RWPE1 (cell line): ENCODE measurements around the gene DNAH10.

Experiments
- CTCF ChIA-PET: fragments of 350-600 bp; sonication (Branson Sonifier 250); formaldehyde crosslinking; extraction: SDS; loops from one replicate; lab custom pipeline; 2021; lab: Yijun Ruan, JAX
- POLR2A ChIA-PET: fragments of 400-600 bp; formaldehyde crosslinking; extraction: SDS; loops from one replicate; lab custom pipeline; 2020; ENCODE audit warnings: antibody characterized with exemption; ENCODE audit not compliant: low non-redundant PET; lab: Yijun Ruan, JAX
- DNase-seq: peaks from one replicate; pipeline ENCODE4 v3.0.0; 2012; ENCODE audit warnings: low spot score
- H3K27ac ChIP-seq: fragments of 450-650 bp; 2 replicates; pipeline ENCODE4 v1.5.1; 2017
- TF ChIP-seq, protein P1 (sequence below): fragments of 450-650 bp; conservative IDR thresholded peaks from 2 replicates; pipeline ENCODE4 v1.5.1; 2017; ENCODE audit warnings: low read depth, mild to moderate bottlenecking

Gene DNAH10

DNA sequence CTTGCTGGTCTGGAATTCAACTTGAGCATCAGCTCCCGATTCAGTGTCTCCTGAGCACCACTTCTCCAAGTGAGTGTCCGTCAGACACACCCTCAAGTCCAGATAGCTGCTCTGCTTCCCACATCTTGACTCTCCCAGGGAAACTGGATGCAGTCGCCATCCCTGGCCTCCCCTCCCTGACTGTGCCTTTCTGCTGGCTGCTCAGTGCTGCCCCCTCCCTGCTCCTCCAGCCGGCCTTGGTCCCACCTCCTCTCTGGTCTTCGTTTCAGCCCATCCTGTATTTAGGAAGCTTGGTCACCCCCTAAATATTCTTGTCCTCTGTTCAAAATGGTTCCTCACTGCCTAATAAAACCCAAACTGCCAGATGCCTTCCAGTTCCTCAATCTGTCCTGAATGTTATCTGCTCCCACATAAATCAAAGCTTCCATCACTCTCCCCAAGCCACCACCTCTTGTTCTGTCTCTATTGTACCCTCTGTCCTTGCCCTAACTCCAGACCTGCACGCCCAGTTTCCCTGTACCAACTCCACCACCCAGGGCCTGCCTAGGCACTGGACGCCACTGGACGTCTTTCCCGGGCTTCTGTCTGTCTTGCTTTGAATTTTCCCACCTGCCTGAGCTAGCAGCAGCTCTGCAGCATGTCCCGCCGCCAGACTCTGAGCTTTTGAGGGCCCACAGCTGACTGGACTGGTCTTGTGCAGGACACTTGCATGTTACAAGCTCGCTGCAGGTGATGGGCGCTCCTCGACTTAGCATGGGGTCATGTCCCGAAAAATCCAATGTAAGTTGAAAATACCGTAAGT, 176.8 kb downstream of the DNAH10 start:
- no peak for DNase-seq
- ChIA-PET CTCF (interaction anchor here (0.5 to 0.7 kb wide), 3 partner anchors 21 to 166 kb away, joined by 3 to 5 read pairs (median 4); no protein-coding TSS in a partner anchor), POLR2A (no interaction called here)
- no peak overlapping the region for H3K27ac ChIP-seq
- TF ChIP-seq, protein P1, sequence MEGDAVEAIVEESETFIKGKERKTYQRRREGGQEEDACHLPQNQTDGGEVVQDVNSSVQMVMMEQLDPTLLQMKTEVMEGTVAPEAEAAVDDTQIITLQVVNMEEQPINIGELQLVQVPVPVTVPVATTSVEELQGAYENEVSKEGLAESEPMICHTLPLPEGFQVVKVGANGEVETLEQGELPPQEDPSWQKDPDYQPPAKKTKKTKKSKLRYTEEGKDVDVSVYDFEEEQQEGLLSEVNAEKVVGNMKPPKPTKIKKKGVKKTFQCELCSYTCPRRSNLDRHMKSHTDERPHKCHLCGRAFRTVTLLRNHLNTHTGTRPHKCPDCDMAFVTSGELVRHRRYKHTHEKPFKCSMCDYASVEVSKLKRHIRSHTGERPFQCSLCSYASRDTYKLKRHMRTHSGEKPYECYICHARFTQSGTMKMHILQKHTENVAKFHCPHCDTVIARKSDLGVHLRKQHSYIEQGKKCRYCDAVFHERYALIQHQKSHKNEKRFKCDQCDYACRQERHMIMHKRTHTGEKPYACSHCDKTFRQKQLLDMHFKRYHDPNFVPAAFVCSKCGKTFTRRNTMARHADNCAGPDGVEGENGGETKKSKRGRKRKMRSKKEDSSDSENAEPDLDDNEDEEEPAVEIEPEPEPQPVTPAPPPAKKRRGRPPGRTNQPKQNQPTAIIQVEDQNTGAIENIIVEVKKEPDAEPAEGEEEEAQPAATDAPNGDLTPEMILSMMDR: no peak

DNA sequence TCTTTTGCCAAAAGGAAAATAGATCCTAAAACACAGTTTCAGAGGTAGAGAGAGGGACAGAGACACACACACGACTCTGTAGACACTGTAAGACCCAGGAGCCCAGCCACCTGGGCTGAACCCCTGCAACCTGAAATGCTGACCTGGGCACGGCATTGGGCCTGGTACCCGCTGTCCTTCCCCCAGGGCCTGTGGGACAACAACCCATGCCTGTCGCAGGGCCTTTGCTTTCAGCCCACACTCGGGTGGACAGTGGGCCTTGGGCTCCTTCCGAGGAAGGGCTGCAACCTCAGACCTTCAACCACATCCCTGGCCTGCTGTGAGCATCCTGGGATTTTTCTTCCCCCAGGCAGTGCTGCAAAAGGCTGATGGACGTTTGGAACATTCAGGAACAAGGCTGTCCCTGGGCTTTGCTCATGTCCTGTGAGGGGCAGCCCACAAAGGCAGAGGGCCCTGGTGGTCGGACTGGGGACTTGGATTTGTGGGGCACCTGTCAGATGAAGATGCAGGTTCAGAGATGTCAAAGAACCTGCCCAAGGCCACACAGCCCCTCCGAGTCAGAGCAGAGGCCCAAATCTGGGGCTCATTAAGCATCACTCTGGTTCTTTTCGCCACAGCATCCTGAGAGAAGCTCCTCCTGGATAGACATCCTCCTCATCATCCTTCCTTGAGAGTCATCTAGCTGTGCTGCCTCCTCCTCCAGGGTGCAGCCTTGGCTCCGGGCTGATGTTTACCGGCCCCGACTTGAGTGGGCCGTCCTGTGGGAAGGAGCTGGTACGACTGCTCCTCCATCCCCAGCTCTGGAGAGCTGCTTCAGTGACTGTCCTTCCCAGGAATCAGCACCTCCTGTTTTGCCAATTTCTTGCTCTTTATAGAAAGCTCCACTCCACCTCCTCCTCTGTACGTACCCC, 177.9 kb downstream of the DNAH10 start:
- H3K27ac ChIP-seq: no peak overlapping the region
- ChIA-PET POLR2A (no interaction called here), CTCF (interaction anchor here (0.6 to 0.7 kb wide), 2 partner anchors 20 to 165 kb away, joined by 4 to 5 read pairs; no protein-coding TSS in a partner anchor)
- TF ChIP-seq, protein P1: no peak
- DNase-seq: no peak

DNA sequence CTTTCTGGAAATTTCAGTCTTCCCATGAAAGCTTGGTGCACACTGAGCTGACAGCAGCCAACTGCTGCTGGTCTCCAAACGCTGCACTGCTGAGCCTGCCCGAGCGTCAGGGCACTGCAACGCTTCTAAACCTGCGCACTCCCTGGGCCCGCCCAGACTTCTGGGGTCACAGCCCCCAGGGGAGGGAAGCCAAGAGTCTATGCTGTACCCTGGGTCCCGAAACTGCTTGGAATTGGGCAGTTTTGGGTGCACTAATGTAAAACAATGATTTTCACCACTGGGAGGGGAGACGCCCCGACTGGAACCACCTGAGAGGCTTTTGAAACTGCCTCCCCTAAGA, 178.5 kb downstream of the DNAH10 start:
- DNase-seq: no peak
- ChIA-PET CTCF (interaction anchor here (0.5 kb wide), 1 partner anchor 10 kb away, joined by 3 read pairs; no protein-coding TSS in a partner anchor), POLR2A (no interaction called here)
- TF ChIP-seq, protein P1: no peak
- no peak overlapping the region for H3K27ac ChIP-seq

DNA sequence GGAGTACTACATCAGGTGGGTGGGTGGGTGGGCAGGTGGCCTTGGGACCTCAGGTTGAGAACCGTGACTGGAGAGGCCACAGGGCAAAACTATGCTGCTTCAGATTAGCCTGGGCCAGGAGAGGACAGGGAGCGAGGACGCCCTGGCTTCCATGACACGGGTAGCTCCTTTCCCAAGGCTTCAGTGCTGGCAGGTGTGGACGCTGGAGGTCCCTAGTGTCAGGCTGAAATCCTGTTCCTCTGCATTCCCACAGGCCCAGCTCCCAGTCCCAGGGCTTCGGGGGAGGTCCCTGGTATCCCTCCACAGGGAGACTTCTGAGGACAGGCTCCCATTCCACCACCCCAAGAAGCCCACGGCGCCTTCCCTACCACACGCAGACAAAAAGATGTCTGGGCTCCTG, 178.9 kb downstream of the DNAH10 start:
- TF ChIP-seq, protein P1: no peak
- no peak overlapping the region for H3K27ac ChIP-seq
- ChIA-PET POLR2A (no interaction called here), CTCF (interaction anchor here (0.5 kb wide), 1 partner anchor 11 kb away, joined by 3 read pairs; no protein-coding TSS in a partner anchor)
- DNase-seq: no peak

DNA sequence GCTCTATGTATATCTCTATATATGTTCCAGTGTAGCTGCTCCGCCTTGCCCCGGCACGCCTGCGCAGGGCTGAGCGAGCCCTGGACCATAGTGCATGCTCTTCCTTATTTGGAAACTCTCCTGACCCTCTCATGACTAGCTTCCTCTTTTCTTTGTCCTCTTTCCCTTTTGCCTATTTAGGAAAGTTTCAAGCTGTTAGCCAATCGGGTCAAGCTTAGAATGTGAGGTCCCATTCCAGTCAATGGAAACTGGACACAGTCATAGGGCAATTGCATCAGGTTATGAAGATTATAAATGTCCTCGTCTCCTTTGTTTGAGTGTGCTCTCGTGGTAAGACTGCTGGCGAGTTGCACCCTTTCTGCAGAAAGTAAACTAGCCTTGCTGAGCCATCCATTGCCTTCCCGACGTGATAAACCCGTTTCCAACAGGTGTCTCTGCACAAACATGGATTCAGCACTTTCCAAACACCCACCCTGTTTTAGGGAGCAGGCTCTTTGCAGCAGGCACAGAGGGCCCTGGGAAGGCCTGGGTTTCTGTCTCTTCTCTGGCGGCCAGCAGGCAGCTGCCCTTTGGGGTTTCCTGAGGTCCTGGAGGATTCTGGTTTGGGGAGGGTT, 179.6 kb downstream of the DNAH10 start:
- POLR2A ChIA-PET: no interaction called here
- no peak for DNase-seq
- H3K27ac ChIP-seq: no peak overlapping the region
- CTCF ChIA-PET: no interaction called here
- TF ChIP-seq, protein P1: no peak

DNA sequence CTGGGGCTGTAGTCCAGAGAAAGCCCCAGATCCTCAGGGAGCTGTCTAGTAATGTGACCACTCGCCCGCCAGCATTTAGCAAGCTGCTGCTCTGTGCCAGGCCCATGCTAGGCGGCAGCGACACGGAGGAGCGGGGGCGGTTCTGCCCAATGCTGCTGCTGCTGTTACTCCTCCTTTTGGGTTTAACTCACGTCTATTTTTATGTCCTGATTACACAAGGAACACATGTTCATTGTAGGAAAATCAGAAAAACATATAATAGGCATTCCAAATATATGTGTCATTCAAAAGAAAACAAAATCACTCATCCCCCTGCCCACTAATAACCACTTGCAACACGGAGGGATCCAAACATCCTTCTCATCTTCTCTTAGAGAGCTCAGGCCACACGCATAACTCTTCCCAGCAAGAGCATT, 180.1 kb downstream of the DNAH10 start:
- CTCF ChIA-PET: interaction anchor here (0.9 kb wide), 1 partner anchor 90 kb away, joined by 3 read pairs; no protein-coding TSS in a partner anchor
- no peak for DNase-seq
- H3K27ac ChIP-seq: no peak overlapping the region
- TF ChIP-seq, protein P1: no peak
- POLR2A ChIA-PET: no interaction called here
